AG09309 (cell line): ENCODE measurements around the gene TSPAN14.

Experiments
- DNase-seq: peaks from one replicate; pipeline ENCODE4 v3.0.0-alpha.2; 2010; ENCODE audit warnings: low read depth
- H3K4me3 ChIP-seq: 2 replicates; pipeline ENCODE4 v1.5.1; 2011; ENCODE audit warnings: mild to moderate bottlenecking, low read depth, low read length, moderate library complexity; ENCODE audit not compliant: control insufficient read depth
- TF ChIP-seq, protein P1 (sequence below): IDR thresholded peaks from 2 replicates; pipeline ENCODE4 v1.5.1; 2011; ENCODE audit warnings: mild to moderate bottlenecking, low read depth, low read length, inconsistent platforms; ENCODE audit not compliant: insufficient read depth, control insufficient read depth; ENCODE audit errors: missing control alignments

Gene TSPAN14

DNA sequence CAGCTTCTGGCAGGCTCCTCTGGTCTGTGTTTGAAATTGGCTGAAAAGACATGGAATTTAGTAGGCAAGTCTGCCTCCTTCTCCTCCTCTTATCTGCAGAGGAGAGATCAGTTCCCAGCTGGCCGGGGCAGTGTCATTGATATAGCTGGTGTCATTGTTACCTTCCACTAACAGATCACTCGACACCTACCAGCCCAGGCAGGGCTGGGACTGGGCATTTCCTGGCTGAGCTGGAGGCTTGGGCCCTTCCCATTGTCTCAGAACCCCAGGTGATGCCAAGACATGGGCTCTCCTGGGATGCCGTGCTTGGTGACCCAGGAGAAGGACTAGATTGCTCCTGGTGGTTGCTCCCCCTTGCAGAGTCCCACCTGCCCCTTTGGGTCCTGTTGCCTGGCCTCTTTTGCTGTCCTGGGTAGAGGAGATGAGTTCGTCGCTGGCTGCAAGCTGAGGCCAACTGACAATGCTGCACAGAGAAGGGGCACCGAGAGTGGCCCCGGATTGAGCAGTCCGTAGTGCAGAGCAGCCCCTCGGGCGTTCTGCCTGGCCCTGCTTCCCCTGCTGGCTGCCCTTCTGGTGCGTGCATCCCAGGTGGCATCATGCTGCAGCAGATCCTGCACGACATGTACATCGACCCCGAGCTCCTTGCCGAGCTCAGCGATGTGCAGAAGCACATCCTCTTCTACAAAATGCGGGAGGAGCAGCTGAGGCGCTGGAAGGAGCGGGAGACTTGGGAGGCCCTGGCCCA lies 83.8 kb downstream of the TSPAN14 start, which contains the start of gene SH2D4B:
SH2D4B (plus strand) TSS at position 167 of the 745 bp plus-strand sequence; CDS start at position 597, 430 bp downstream.
- H3K4me3 ChIP-seq = no peak within 1 kb of the TSS
- DNase-seq = no peak
- TF ChIP-seq, protein P1, sequence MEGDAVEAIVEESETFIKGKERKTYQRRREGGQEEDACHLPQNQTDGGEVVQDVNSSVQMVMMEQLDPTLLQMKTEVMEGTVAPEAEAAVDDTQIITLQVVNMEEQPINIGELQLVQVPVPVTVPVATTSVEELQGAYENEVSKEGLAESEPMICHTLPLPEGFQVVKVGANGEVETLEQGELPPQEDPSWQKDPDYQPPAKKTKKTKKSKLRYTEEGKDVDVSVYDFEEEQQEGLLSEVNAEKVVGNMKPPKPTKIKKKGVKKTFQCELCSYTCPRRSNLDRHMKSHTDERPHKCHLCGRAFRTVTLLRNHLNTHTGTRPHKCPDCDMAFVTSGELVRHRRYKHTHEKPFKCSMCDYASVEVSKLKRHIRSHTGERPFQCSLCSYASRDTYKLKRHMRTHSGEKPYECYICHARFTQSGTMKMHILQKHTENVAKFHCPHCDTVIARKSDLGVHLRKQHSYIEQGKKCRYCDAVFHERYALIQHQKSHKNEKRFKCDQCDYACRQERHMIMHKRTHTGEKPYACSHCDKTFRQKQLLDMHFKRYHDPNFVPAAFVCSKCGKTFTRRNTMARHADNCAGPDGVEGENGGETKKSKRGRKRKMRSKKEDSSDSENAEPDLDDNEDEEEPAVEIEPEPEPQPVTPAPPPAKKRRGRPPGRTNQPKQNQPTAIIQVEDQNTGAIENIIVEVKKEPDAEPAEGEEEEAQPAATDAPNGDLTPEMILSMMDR = no peak

GRCh38 chr10:80538481-80539185 lies 84.5 kb downstream of the TSPAN14 start:
- TF ChIP-seq, protein P1 = no peak
- DNase-seq = no peak
- H3K4me3 ChIP-seq = no peak overlapping the region

GRCh38 chr10:80539421-80540031 lies 85.4 kb downstream of the TSPAN14 start:
- H3K4me3 ChIP-seq = no peak overlapping the region
- TF ChIP-seq, protein P1 = no peak
- no peak for DNase-seq

DNA sequence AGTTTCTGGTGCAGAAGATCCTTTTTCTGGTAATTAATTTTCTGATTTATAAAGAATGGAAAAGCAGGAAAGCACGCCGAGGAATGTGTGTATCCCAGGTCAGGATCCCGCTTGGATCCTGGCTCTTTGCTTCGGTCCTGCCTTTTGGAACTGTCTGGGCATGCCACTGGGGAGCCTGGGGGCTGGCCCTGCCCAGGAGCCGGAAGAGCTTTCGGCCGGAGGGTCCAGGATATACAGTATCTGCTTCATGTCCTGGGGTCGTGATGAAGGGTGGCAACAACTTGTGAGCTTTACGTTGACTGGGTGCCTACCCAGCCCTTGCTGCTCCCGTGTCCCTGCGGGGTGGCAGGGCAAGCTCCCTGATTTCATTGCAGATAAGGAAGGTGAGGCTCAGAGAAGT lies 86.0 kb downstream of the TSPAN14 start:
- DNase-seq = no peak
- TF ChIP-seq, protein P1 = no peak

DNA sequence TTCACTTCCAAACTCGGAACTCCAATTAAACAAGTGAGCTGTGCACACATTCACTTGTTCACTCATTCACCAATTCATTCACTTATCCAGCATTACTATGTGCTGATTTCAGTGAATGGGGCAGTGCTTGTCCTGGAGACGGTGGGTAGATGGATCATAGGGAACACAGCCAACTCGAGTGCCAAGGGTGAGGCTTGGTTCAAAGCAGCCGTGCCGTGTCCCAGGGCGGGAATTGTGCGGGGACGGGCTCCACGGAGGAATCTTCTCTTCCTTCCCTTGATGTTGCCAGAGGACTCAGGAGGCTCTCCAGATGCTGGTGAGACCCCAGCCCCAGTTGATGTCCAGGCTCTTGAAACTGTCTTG lies 86.5 kb downstream of the TSPAN14 start:
- TF ChIP-seq, protein P1 = no peak
- no peak overlapping the region for H3K4me3 ChIP-seq

More for the DNA sequence above, 86.0 kb downstream of the TSPAN14 start:
- H3K4me3 ChIP-seq = no peak overlapping the region

DNA sequence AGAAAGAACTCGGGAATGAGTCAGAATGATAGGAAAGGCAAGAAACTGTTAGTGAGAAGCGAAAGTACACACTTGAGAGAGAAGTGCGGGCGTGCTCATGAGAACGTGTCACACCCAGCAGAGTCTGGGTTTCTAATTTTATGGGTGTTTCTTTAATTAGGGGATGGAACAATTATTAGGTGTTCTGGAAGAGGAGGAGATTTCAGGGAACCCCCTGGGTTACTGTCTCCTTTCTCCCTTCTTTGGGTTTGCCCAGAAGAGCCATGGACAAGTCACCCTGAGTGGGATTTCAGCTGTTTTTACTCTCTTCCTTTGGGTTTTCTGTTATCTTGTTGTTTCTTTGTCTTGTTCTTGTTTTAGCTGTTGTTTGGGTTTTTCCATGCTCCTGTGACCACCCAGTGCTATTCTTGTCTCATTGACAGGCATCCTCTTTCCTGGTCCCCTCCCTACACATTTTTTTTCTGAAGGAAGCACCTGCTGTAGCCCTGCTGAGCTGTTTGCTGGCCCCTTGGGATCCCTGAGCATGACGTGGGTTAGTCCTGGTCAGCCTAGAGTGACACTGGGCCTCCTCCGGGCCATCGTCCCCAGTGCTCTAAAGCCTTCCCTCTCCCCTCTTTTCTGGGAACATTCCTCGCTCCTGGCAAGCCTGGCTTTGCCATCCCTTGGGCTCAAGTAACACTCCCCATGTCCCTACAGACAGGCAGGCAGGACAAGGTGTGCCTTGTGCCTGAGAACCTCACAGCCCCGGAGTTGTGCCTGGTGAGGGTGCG lies 87.1 kb downstream of the TSPAN14 start:
- DNase-seq = no peak
- no peak overlapping the region for H3K4me3 ChIP-seq
- TF ChIP-seq, protein P1 = no peak

More for the DNA sequence above, 86.5 kb downstream of the TSPAN14 start:
- DNase-seq = no peak
